Right renal cortex interstitium (tissue), 3 donors: ENCODE measurements around the gene CLCN4. TPM values are rescaled to one million over a fixed set of nuclear protein-coding genes. Genes with fewer than 3 reads are reported as not detected.

Experiments
- DNase-seq, 3 donors: peaks; one replicate each; pipeline ENCODE4 v3.0.0-alpha.2; 2013; ENCODE audit warnings: low read depth in 3 of 3, low spot score in 2 of 3
- polyA plus RNA-seq, 3 donors: library from polyadenylated mRNA; unstranded; fragments of 120-200 nt; gene quantifications; one replicate each; pipeline ENCODE4 v1.2.1, GENCODE V29; 2013; ENCODE audit not compliant: insufficient read length in 3 of 3

CLCN4 gene
- polyA plus RNA-seq, 3 donors: 4.5 to 6.2 (median 5.0) TPM

DNA sequence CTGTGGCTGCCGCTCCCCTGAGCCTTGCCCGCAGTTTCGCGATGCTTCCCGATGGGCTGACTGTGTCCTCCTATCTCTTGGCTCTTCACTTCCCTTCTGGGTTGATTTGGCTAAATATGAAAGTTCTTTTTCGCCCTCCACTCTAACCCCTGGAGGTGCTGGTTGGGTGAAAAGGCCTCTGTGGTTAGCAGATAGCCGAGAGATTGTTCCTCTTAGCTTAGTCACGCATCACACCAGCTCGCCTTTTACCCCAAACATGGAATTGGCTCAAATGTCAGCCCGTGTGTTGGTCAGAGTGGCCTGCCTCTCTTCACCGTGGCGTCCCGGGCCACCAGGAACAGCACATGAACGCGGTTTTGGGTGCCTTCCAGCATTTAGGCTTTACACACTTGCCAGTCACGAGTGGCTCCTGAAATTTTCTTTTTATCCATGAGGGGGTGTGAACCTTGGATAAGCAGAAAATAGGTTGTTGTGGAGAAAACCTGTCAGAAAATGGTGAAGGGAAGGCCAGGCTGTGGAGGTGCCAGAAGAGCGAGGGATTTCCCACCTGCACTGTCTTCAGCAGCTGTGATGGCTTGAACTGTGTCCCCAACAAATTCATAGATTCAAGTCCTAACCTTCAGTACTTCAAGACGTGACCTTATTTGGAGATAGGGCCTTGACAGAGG lies 8.9 kb downstream of the CLCN4 start:
- no peak for DNase-seq

GRCh38 chrX:10166248-10166716 lies 9.5 kb downstream of the CLCN4 start:
- DNase-seq: no peak

GRCh38 chrX:10166731-10167151 lies 10.0 kb downstream of the CLCN4 start:
- DNase-seq: no peak

GRCh38 chrX:10167573-10167972 lies 10.8 kb downstream of the CLCN4 start:
- no peak for DNase-seq

DNA sequence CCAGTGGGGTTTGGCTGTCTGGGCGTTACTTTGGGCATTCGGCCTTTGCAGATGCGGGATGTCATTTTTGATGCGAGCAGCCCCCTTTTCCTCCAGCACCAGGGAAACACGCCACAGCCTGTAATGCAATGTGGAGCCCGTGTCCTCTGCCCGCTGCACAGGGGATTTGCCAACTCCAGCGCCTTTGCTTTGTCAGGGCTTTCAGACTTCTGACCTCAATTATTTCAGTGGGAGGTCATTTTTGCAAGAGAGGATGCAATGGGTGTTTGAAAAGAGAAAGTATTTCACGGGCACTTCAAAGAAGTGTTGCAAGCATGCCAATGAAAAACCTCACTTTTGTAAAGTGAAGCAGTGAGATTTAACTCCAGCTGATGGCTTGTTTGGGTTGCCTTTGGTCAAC lies 11.5 kb downstream of the CLCN4 start:
- DNase-seq: no peak

GRCh38 chrX:10169175-10169574 lies 12.4 kb downstream of the CLCN4 start:
- DNase-seq: no peak

GRCh38 chrX:10171249-10171648 lies 14.5 kb downstream of the CLCN4 start:
- no peak for DNase-seq

DNA sequence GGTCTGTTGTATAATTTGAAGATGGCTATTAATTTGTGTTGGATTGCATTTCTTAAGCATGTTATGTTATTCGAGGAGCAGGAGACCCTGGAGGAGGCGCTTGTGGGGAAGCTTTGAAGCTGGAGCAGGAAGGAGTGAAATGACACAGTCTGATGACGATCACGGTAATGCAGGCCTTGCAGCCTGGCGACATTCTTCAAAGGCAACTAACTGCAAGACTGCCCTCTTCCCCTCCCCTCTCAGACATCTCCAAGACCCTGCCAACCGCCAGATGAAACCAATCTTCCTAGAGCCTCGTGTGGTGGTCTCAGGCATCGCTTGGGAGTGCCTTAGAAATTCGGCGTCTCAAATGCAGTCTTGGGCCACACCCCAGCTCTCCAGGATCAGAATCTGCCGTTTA lies 16.1 kb downstream of the CLCN4 start:
- peak in 2 of 3 donors; percentile 44 to 61 for DNase-seq

DNA sequence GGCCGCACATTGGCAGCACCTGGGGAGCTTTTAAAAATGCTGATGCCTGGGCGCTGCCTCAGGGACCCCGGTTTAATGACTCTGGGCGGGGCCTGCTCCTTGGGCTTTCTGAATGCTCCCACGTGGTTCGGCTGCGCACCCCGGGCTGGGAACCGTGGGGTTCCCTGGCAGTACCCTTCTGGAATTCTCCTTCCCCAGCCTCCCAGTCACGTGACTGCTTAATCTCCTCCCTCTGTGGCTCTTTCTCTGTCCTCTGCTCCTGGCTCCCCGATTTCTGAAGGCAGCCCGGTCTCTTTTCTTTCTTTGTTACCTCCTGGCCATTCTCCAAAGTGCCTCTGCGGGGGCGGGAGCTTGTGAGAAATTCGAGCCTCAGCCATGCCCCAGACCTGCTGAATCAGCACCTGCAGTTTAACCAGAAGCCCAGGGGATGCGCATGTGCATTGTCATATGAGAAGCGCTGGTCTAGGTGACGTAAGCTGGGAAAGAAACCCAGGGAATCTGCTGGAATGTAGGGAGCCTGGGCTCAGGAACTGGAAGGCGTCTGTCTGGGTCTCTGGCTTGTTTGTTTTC lies 16.6 kb downstream of the CLCN4 start:
- DNase-seq: peak in 2 of 3 donors; percentile 78 to 80

- DNase-seq: no peak
These were observed 17.3 kb downstream of the CLCN4 start for GRCh38 chrX:10174051-10174450.

GRCh38 chrX:10174810-10175209 lies 18.0 kb downstream of the CLCN4 start:
- no peak for DNase-seq

DNA sequence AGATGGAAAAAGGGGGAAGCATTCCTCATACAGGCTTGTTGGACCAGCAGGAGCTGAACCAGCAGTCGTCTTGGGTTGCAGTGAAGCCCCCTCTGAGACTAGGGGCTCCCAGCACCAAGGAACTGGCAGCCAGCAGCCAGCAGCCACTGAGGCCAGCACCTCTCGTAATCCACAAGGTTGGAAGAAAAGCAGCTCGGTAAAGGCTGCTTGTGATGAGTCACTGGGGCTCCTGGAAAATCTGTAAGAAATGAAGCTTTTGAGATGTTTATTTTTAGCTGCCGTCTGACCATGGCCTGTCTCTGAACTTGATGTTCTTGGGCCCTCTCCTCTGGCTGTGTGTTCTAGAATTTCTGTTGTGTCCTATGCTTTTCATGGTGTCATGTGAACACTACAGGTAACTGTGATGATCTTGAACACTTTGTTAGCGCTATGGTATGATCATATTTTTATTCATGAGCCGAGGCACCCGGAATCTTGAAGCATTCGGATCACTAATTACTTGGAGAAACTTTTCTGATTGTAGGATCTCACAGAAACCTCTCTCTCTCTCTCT lies 18.6 kb downstream of the CLCN4 start:
- no peak for DNase-seq

DNA sequence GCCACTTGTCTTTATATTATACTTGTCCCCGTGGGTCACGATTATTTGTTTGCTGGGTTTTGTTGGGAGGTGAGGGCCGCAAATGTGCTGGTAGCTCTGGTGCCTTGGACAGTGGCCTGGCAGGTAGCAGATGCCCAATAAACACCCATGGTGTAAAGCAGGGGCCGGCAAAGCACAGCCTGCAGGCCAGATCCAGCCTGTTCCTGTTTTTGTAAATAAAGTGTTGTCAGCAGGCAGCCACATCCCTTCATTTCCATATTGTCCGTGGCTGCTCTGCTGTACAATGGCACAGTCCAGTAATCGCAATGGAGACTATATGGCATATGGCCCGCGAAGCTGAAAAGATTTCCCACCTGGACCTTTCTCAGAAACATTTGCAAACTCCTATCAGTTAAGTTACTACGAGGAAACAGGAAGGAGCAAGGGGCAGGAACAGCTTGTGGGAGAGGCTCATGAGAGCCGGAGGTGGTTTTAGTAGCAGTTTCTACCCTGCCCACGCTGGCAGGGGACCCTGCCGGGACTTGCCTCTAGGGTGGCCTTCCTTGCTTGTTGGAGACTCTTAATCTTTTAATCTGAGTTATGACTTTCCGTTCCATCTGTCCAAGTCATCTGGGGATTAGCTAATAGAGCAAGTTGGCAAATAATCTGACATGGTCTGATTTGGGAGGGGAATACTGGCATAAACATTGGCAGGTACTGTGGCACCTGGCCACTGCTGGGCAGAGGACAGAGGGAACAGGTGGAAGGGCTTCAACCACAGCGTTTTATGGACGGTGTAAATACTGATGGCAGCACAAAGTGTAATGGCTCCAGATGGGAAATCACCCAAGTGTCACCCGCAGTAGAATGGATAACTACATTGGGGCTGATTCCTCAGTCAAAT lies 19.6 kb downstream of the CLCN4 start:
- no peak for DNase-seq

DNA sequence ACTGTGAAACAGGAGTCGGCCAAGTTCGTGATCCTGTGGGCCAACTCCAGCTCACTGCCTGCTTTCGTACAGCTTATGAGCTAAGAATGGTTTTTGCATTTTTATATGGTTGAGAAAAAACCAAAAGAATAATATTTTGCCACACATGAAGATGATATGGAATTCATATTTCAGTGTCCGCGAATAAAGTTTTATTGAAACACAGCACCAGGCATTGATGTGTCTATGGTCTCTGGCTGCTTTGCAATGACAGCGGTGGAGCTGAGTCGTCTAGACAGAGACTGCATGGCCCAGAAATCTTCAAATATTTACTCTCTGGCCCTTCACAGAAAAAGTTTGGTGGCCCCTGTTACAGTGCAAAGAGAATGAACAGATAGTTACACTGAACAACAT lies 20.2 kb downstream of the CLCN4 start:
- DNase-seq: no peak

GRCh38 chrX:10177601-10178000 lies 20.8 kb downstream of the CLCN4 start:
- DNase-seq: no peak

DNA sequence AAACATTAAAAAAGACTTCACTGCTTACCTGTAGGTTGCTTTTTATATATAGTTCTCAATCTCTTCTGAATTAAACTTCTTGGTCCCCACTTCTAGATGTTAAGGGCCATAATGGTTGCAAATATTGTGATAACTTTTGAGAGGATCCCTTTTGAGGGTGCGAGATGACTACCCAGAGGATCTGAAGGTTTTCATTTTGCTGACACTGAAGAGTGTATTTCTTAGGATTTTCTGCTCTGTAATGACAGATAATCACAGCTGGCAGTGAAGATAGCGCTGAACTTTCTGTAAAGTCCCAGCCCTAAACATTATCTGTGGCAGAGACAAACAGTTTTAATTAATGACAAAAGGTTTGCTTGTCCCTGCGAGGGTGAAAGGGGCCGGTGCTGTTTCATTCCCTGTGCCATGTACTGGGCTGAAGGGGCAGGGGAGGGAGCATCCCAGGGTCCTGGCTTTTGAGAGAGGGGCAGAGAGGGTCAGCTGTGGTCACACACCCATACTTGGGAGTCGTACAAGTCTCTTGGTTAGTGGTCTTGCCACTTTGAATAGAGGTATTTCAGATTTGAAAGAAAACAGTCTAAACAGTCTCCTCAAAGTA lies 22.2 kb downstream of the CLCN4 start:
- DNase-seq: no peak

- no peak for DNase-seq
These were observed 27.0 kb downstream of the CLCN4 start for GRCh38 chrX:10183760-10184159.

GRCh38 chrX:10184411-10184810 lies 27.6 kb downstream of the CLCN4 start:
- DNase-seq: no peak

GRCh38 chrX:10186355-10186754 lies 29.6 kb downstream of the CLCN4 start:
- DNase-seq: no peak

- no peak for DNase-seq
These were observed 30.6 kb downstream of the CLCN4 start for GRCh38 chrX:10187421-10187820.
